Mucosa of descending colon (tissue), 3 donors: ENCODE data around the gene GRM7. TPM values are rescaled to one million over a fixed set of nuclear protein-coding genes. Genes with fewer than 3 reads are reported as not detected.

ENCODE experiments used
- ATAC-seq: fragments of 200-7000 bp; cut with Tn5 transposase; one replicate; pipeline ENCODE4 v1.9.1; 2020; ENCODE audit warnings: mild to moderate bottlenecking, moderate library complexity
- DNase-seq, 3 donors: peaks; one replicate each; pipeline ENCODE4 v3.0.0-alpha.2; 2020
- H3K36me3 ChIP-seq: fragments of 200-600 bp; one replicate; pipeline ENCODE4 v1.8.0; 2021; ENCODE audit warnings: low read depth, mild to moderate bottlenecking
- H3K4me1 ChIP-seq: fragments of 200-600 bp; one replicate; pipeline ENCODE4 v1.8.0; 2021; ENCODE audit warnings: low read depth, mild to moderate bottlenecking
- H3K4me3 ChIP-seq: fragments of 200-600 bp; one replicate; pipeline ENCODE4 v1.8.0; 2021; ENCODE audit warnings: mild to moderate bottlenecking
- H3K9me3 ChIP-seq: fragments of 200-600 bp; one replicate; pipeline ENCODE4 v1.8.0; 2021; ENCODE audit warnings: mild to moderate bottlenecking
- intact Hi-C, 2 donors: fragments of 100-400 bp; cut with DNase I in 1 of 2; cut with micrococcal nuclease in 1 of 2; formaldehyde crosslinking; loops; one replicate each; pipeline versions ENCODE4 v1.11.0 to v1.11.1; 2022; cut with DNase I, micrococcal nuclease
- total RNA-seq, 3 donors: library from RNA; stranded (reverse); fragmentation: NEBNext Ultra II Directional in 2 of 3; extraction: Animal tissue kit (Norgen Biotek cat#: 25700) in 2 of 3; gene quantifications; one replicate each; pipeline versions ENCODE4 v1.2.1 to v1.2.4, GENCODE V29; 2021 to 2023
- TF ChIP-seq, protein P1 (sequence below): fragments of 200-600 bp; IDR thresholded peaks from one replicate; pipeline ENCODE4 v1.8.0; 2022; ENCODE audit warnings: antibody characterized with exemption, mild to moderate bottlenecking
- donor health status: DM: no; HTN: no; CAD: no; lungs with moderate emphysema.
- donor health status: DM: no; HTN: no; CAD: no.
- donor health status: DM: no; HTN: yes; CAD: no.

Gene GRM7
- total RNA-seq, 3 donors from 2014 or later, result 0.09 to 0.39 (median 0.14) TPM

DNA sequence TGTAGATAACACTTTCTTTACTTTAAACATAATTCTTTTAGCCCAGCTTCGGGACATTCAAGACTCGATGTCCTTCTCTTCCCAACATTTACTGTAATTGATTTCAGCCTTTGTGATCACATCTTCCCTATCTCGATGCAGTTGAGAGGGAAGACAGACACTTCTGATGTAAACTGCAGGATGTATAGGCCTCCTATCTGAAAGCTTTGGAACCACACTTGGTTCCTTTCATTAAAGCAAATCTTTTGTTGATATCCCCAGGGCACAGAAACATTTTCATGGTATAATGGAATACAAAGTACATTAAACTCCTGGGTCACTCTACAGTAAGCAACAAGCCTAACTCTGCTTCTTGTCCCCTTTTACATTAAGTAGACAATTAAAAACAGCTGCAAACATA is 6.4 kb downstream of the GRM7 start:
- TF ChIP-seq, protein P1, sequence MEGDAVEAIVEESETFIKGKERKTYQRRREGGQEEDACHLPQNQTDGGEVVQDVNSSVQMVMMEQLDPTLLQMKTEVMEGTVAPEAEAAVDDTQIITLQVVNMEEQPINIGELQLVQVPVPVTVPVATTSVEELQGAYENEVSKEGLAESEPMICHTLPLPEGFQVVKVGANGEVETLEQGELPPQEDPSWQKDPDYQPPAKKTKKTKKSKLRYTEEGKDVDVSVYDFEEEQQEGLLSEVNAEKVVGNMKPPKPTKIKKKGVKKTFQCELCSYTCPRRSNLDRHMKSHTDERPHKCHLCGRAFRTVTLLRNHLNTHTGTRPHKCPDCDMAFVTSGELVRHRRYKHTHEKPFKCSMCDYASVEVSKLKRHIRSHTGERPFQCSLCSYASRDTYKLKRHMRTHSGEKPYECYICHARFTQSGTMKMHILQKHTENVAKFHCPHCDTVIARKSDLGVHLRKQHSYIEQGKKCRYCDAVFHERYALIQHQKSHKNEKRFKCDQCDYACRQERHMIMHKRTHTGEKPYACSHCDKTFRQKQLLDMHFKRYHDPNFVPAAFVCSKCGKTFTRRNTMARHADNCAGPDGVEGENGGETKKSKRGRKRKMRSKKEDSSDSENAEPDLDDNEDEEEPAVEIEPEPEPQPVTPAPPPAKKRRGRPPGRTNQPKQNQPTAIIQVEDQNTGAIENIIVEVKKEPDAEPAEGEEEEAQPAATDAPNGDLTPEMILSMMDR, result no peak
- H3K4me3 ChIP-seq, result no peak overlapping the region
- H3K36me3 ChIP-seq, result no peaks in the 10 kb centered on the region
- no peaks in the 10 kb centered on the region for H3K4me1 ChIP-seq
- no peaks in the 10 kb centered on the region for H3K9me3 ChIP-seq
- no peak for ATAC-seq
- intact Hi-C loops, result no loop called here
- DNase-seq, result no peak

DNA sequence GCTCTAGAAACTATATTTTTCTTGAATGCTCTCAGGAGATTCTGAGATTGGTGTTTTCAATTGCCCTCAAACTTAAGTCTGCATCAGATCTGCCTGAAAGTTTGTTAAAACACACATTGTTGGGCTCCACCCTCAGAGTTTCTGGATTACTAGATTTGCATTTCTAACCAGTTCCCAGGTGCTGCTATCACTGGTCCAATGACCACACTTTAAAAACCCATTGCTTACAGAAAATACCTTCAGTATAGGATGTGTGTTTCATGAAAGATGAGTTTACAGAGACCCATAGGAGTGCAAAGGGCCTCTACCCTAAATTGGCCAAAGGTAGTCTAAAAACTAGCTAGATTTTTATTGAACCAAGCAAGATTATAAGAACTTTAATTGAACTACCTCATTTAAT is 17.8 kb downstream of the GRM7 start:
- intact Hi-C loops, result no loop called here
- no peaks in the 10 kb centered on the region for H3K9me3 ChIP-seq
- no peak for ATAC-seq
- no peak for DNase-seq
- no peaks in the 10 kb centered on the region for H3K36me3 ChIP-seq
- no peak overlapping the region for H3K4me3 ChIP-seq
- H3K4me1 ChIP-seq, result no peaks in the 10 kb centered on the region
- TF ChIP-seq, protein P1, result no peak

DNA sequence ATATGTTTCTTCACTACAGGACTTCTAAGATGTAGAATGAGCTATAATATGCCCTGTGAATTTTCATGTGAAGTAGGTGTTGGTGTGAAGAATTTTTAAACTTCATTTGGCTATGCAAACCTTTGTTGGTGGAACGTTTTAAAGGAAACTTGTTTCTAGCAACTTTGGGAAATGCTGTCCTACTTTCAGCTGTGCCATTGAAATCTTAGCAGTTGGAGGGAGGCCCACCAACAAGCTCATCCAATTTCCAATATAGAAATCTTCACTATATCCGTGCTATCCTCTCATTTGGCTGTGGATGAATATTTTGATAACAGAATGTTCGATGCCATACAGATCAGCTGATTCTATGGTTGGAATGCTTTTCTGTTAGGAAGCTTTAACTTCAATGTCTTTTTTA is 51.3 kb downstream of the GRM7 start:
- TF ChIP-seq, protein P1, result no peak
- no peaks in the 10 kb centered on the region for H3K9me3 ChIP-seq
- intact Hi-C loops, result no loop called here
- H3K4me1 ChIP-seq, result no peaks in the 10 kb centered on the region
- DNase-seq (no peak), ATAC-seq (no peak)
- H3K36me3 ChIP-seq, result no peaks in the 10 kb centered on the region
- H3K4me3 ChIP-seq, result no peak overlapping the region

DNA sequence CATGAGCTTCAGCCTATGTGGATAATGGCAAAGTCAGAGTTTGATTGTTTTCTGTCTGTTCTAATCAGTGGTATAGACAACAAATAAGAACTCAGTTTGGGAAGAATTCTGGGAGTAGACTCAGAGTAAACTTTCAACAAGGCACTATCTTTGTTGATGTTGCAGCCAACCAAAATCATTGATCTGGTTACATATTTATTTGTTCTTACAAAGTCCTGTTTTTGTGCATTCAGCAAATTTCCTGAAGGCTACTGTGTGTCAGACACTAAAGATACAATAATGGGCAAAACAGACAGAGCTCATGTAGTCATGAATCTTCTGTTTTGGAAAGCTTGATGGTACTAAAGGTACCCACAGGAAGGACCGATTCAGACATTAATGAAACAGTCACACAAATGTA is 55.0 kb downstream of the GRM7 start:
- H3K4me3 ChIP-seq, result no peak overlapping the region
- H3K4me1 ChIP-seq, result no peaks in the 10 kb centered on the region
- ATAC-seq (no peak), DNase-seq (no peak)
- no peaks in the 10 kb centered on the region for H3K9me3 ChIP-seq
- H3K36me3 ChIP-seq, result no peaks in the 10 kb centered on the region
- intact Hi-C loops, result no loop called here
- TF ChIP-seq, protein P1, result no peak

DNA sequence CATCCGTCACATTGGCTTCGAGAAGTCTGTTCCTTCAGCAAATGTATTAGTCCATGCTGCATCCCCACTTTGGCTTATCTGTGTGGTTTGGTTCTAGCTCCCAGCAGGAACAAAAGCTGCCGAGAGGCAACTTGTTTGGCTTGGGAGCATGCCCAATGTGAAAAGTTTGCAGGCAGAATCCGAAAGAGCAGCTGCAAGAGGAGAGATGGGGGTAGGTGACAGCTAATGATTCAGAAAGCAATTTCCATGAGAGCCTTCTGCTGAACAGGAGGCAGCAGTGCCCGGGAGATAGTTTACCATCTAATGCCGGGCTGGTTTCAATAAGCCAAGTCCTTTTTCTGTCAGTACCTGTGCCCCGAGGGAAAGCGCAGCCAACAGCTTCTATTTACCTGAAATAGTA is 60.2 kb downstream of the GRM7 start:
- H3K4me1 ChIP-seq, result no peaks in the 10 kb centered on the region
- H3K4me3 ChIP-seq, result no peak overlapping the region
- intact Hi-C loops, result no loop called here
- no peaks in the 10 kb centered on the region for H3K9me3 ChIP-seq
- TF ChIP-seq, protein P1, result no peak
- DNase-seq, result no peak
- H3K36me3 ChIP-seq, result no peaks in the 10 kb centered on the region
- no peak for ATAC-seq

DNA sequence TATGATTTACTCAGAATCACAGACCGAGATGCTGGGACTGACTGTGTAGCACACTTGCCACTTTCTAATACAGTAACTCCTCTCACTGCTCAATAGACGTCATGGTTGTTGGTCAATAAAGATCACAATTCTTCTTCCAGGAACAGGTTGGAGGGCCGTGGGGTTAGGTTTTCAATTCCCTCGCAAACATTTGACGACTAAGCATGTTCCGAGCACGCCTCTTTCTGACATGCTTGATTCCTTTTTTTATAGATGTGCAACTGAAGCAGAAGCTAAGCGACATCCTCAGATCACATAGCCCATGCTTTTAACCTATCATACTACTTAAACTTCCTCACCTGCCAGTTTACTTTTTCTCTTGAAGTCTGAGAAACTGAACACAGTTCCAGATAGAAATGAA is 61.0 kb downstream of the GRM7 start:
- Histone ChIP-seq H3K36me3 (no peaks in the 10 kb centered on the region), H3K9me3 (no peaks in the 10 kb centered on the region), H3K4me3 (no peak overlapping the region), H3K4me1 (no peaks in the 10 kb centered on the region)
- intact Hi-C loops, result no loop called here
- ATAC-seq (no peak), DNase-seq (no peak)
- TF ChIP-seq, protein P1, result no peak
